ENCODE measurements around the gene CPB1.

The CPB1 gene

GRCh38 chr3:148884261-148884660, 56.6 kb downstream of the CPB1 start:
- no peak for DNase-seq

- no peak for DNase-seq
Observed at GRCh38 chr3:148889828-148890227, 62.2 kb downstream of the CPB1 start.

- DNase-seq = no peak
Observed at GRCh38 chr3:148896062-148896461, 68.5 kb downstream of the CPB1 start.

GRCh38 chr3:148901987-148902791, 74.6 kb downstream of the CPB1 start:
- no peak for DNase-seq

- no peak for DNase-seq
Observed at GRCh38 chr3:148903022-148903442, 75.4 kb downstream of the CPB1 start.

- no peak for DNase-seq
Observed at GRCh38 chr3:148903941-148904340, 76.3 kb downstream of the CPB1 start.

- no peak for DNase-seq
Observed at GRCh38 chr3:148906667-148907066, 79.1 kb downstream of the CPB1 start.

Data from effector CD4-positive, alpha-beta T cell (primary cell).